EH (cell line): ENCODE measurements around the gene STK17A.

Experiments used
- DNase-seq: peaks from one replicate; pipeline ENCODE4 v3.0.0-alpha.2; 2015; ENCODE audit warnings: low read depth

STK17A gene

GRCh38 chr7:43636093-43636492, 53.2 kb downstream of the STK17A start:
- peak; percentile 71 for DNase-seq

GRCh38 chr7:43637114-43637806, 54.4 kb downstream of the STK17A start:
- peak; percentile 59 for DNase-seq

- DNase-seq, result peak; percentile 89
Measured at GRCh38 chr7:43639858-43640491, 57.1 kb downstream of the STK17A start.

- DNase-seq, result no peak
Measured at GRCh38 chr7:43640679-43641078, 57.8 kb downstream of the STK17A start.

GRCh38 chr7:43642897-43643630, 60.2 kb downstream of the STK17A start:
- DNase-seq, result no peak

GRCh38 chr7:43643846-43644245, 60.9 kb downstream of the STK17A start:
- no peak for DNase-seq

GRCh38 chr7:43645699-43646226, 62.9 kb downstream of the STK17A start:
- no peak for DNase-seq

- peak; percentile 94 for DNase-seq
Measured at GRCh38 chr7:43646603-43647338, 63.9 kb downstream of the STK17A start.

GRCh38 chr7:43647339-43647672, 64.4 kb downstream of the STK17A start:
- DNase-seq, result peak; percentile 93

GRCh38 chr7:43647673-43648472, 65.0 kb downstream of the STK17A start:
- DNase-seq, result peak; percentile 100

- DNase-seq, result peak; percentile 87
Measured at GRCh38 chr7:43648473-43649406, 65.8 kb downstream of the STK17A start.

GRCh38 chr7:43649755-43650274, 66.9 kb downstream of the STK17A start:
- DNase-seq, result peak; percentile 44

GRCh38 chr7:43650457-43651052, 67.6 kb downstream of the STK17A start:
- DNase-seq, result peak; percentile 97

- no peak for DNase-seq
Measured at GRCh38 chr7:43652364-43652763, 69.5 kb downstream of the STK17A start.

- DNase-seq, result no peak
Measured at GRCh38 chr7:43653466-43653865, 70.6 kb downstream of the STK17A start.

- no peak for DNase-seq
Measured at GRCh38 chr7:43653891-43654504, 71.1 kb downstream of the STK17A start.

- DNase-seq, result no peak
Measured at GRCh38 chr7:43655584-43655983, 72.7 kb downstream of the STK17A start.

- no peak for DNase-seq
Measured at GRCh38 chr7:43656997-43657396, 74.1 kb downstream of the STK17A start.
